ENCODE data around the gene ZNF691.

The ZNF691 gene

DNA sequence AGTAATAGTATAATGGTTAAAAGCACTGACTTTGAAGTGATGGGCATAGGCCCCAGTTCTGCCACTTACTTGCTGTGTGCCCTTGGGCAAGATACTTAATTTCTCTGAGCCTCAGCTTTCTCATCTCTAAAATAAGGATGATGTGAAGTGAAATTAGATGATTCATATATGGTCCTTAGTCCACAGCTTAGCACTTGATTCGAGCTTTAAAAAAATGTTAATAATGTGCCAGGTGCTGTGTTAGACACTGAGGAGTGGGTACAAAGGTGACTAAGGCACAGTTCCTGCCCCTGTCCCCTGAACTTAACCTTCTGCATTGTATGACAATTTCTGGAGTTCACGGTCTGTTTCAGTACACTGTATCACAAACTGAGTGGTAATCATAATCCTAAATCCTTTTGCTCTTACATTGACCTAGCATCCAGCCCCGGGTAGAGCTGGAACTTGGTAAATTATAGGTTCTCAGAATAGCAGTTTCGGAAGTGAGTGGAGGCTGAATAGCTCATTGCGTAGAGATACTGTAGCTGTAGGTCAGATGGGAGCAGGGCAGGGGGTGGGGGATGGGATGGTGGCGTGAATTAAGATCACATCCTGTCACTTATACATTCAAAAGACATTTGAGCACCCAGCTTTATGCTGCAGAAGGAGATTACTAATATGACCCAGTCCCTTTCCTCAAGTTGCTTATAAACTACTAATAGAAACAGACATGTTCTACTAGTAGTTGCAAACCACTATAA is 1.5 kb downstream of the ZNF691 start:
- Histone ChIP-seq H3K27ac (no peak overlapping the region), H3K4me3 (ENCODE audit: low read depth, low read length) (no peak overlapping the region)

DNA sequence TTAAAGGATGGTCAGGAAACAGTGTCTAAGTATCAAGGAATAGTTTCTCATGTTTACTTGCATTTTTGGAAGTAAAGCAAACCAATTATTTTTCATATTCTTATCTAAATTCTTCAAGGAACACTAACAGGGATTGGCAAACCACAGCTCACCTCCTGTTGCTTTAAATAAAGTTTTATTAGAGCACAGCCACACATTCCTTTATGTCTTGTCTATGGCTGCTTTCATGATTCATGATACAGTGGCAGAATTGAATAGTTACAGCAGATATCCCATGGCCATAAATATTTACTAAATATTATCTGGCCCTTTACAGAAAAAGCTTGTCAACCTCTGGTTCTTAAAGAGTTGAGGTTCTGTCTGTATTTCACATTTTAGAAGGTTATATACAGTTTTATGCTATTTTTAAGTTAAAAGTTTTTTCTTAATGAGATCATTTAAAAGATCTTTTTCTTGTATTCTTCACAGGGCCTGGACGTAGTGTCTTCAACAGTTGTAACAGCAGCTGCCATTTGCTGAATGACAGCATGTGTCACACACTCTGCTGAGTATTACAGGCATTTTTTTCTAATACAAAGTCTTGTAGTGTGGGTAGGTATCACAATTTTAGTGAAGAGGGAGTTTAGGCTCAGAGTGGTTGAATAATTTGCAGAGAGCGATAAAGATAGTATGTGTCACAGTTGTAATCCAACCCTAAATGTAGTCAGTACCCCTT is 2.6 kb downstream of the ZNF691 start:
- no peak for DNase-seq
- in situ Hi-C loops (cut with HindIII; ENCODE audit: low pct_ligation_motif_present, low sequenced_read_pairs), result no loop called here
- H3K27me3 ChIP-seq (replicated peaks), result no peaks in the 10 kb centered on the region
- peaks cover 14% of the 10 kb centered on the region for H3K36me3 ChIP-seq (replicated peaks)
- TF ChIP-seq, protein P1, sequence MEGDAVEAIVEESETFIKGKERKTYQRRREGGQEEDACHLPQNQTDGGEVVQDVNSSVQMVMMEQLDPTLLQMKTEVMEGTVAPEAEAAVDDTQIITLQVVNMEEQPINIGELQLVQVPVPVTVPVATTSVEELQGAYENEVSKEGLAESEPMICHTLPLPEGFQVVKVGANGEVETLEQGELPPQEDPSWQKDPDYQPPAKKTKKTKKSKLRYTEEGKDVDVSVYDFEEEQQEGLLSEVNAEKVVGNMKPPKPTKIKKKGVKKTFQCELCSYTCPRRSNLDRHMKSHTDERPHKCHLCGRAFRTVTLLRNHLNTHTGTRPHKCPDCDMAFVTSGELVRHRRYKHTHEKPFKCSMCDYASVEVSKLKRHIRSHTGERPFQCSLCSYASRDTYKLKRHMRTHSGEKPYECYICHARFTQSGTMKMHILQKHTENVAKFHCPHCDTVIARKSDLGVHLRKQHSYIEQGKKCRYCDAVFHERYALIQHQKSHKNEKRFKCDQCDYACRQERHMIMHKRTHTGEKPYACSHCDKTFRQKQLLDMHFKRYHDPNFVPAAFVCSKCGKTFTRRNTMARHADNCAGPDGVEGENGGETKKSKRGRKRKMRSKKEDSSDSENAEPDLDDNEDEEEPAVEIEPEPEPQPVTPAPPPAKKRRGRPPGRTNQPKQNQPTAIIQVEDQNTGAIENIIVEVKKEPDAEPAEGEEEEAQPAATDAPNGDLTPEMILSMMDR (IDR thresholded peaks at IDR 0.05; ENCODE audit: low read depth, low read length, missing control alignments), result no peak
- H3K27ac ChIP-seq, result no peak overlapping the region
- no peak overlapping the region for H3K4me3 ChIP-seq (ENCODE audit: low read depth, low read length)

More for the DNA sequence above, 1.5 kb downstream of the ZNF691 start:
- TF ChIP-seq, protein P1 (IDR thresholded peaks at IDR 0.05; ENCODE audit: low read depth, low read length, missing control alignments), result no peak
- H3K27me3 ChIP-seq (replicated peaks), result no peaks in the 10 kb centered on the region
- H3K36me3 ChIP-seq (replicated peaks), result peaks cover 14% of the 10 kb centered on the region
- no peak for DNase-seq
- in situ Hi-C loops (cut with HindIII; ENCODE audit: low pct_ligation_motif_present, low sequenced_read_pairs), result no loop called here

DNA sequence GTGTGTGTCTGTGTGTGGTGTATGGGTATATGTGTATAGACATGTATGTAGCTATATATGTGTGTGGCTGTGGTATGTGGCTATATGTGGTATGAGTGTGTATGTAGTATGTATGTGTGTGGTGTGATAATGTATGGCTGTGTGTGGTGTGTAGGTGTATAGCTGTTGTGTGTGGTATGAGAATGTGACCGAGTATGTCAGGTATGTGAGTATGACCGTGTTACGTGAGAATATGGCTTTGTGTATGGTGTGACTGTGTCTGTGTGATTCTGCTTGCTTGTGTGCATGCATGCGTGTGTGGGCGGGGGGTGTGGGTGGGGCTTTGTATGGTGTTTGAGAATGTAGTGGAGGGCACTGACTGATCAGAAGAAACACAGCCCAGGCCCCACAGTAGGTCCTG is 3.5 kb downstream of the ZNF691 start:
- no peaks in the 10 kb centered on the region for H3K27me3 ChIP-seq (replicated peaks)
- no peak for DNase-seq
- TF ChIP-seq, protein P1 (IDR thresholded peaks at IDR 0.05; ENCODE audit: low read depth, low read length, missing control alignments), result no peak
- no peak overlapping the region for H3K27ac ChIP-seq
- no peak overlapping the region for H3K4me3 ChIP-seq (ENCODE audit: low read depth, low read length)
- peaks cover 14% of the 10 kb centered on the region for H3K36me3 ChIP-seq (replicated peaks)
- in situ Hi-C loops (cut with HindIII; ENCODE audit: low pct_ligation_motif_present, low sequenced_read_pairs), result no loop called here

DNA sequence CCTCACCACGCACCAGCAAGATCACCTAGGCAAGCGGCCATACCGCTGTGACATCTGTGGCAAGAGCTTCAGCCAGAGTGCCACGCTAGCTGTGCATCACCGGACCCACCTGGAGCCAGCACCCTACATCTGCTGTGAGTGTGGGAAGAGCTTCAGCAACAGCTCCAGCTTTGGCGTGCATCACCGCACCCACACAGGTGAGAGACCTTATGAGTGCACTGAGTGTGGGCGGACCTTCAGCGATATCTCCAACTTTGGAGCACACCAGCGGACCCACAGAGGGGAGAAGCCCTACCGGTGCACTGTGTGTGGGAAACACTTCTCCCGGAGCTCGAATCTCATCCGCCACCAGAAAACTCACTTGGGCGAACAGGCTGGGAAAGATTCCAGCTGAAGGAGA is 5.0 kb downstream of the ZNF691 start:
- DNase-seq, result no peak
- TF ChIP-seq, protein P1 (IDR thresholded peaks at IDR 0.05; ENCODE audit: low read depth, low read length, missing control alignments), result no peak
- Histone ChIP-seq H3K4me3 (ENCODE audit: low read depth, low read length) (no peak overlapping the region), H3K27me3 (replicated peaks) (no peaks in the 10 kb centered on the region), H3K27ac (no peak overlapping the region), H3K36me3 (replicated peaks) (peaks cover 14% of the 10 kb centered on the region)
- in situ Hi-C loops (cut with HindIII; ENCODE audit: low pct_ligation_motif_present, low sequenced_read_pairs), result no loop called here

DNA sequence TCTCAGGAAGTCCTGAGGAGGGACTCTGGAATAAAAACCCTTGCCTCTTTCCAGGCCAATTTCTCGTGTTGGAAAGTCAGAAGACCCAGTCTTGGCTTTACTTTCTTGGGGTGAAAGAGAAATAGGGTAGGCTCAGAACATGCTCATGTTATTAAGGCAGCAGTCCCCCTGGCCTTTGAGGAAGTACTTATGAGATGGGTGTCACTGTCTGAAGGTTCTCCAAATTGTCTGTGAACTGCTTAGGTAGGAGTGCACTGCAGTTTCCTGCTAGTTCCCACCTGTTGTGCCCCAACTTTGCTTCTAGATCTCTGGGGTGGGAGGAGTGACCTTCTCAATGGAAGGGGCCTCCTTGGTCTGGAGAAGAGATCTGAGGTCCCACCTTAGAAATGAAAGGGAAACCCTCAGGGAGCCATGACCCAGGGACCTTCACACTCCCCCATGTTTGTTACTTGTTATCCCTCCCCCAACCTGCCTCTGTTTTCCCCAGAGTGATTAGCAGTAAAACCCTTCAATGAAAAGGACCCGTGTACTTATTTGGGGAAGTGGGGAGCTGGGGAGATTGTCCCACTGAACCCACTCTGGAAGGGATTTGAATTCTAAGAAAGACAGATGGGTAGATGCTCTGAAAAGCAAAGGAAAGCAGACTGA is 5.7 kb downstream of the ZNF691 start:
- no peak overlapping the region for H3K27ac ChIP-seq
- in situ Hi-C loops (cut with HindIII; ENCODE audit: low pct_ligation_motif_present, low sequenced_read_pairs), result no loop called here
- no peaks in the 10 kb centered on the region for H3K27me3 ChIP-seq (replicated peaks)
- no peak for DNase-seq
- H3K4me3 ChIP-seq (ENCODE audit: low read depth, low read length), result no peak overlapping the region
- TF ChIP-seq, protein P1 (IDR thresholded peaks at IDR 0.05; ENCODE audit: low read depth, low read length, missing control alignments), result no peak
- peaks cover 14% of the 10 kb centered on the region for H3K36me3 ChIP-seq (replicated peaks)

Data from brain microvascular endothelial cell (primary cell).